NOMO-1 treated with dmso at 0.1 percent for 144 hours (cell line): ENCODE results near the gene ELF4.
"Not testable (repeated sequence)": the region's sequence is repeated elsewhere in the genome, so short reads cannot be mapped to it uniquely, and the experiment has no call there.

Experiments used
- DNase-seq: peaks from one replicate; lab custom pipeline; 2025; ENCODE audit not compliant: unreplicated experiment; lab: John Stamatoyannopoulos, UW

ELF4 gene

GRCh38 chrX:130115119-130115885 is 5.0 kb upstream of the ELF4 start:
- DNase-seq, result not testable (repeated sequence)

- no peak for DNase-seq
Observed at GRCh38 chrX:130114141-130114588, 3.9 kb upstream of the ELF4 start.

GRCh38 chrX:130111220-130112154 is 1.2 kb upstream of the ELF4 start:
- no peak for DNase-seq

GRCh38 chrX:130109429-130110378 is 593 bp downstream of the ELF4 start:
- DNase-seq, result no peak

- DNase-seq, result peak; percentile 80
Observed at GRCh38 chrX:130108647-130109428, 1.5 kb downstream of the ELF4 start.

- DNase-seq, result no peak
Observed at GRCh38 chrX:130106071-130106470, 4.2 kb downstream of the ELF4 start.

GRCh38 chrX:130105244-130105643 is 5.1 kb downstream of the ELF4 start:
- DNase-seq, result no peak

GRCh38 chrX:130103605-130104004 is 6.7 kb downstream of the ELF4 start:
- DNase-seq, result no peak

GRCh38 chrX:130100180-130100579 is 10.1 kb downstream of the ELF4 start:
- DNase-seq, result no peak

GRCh38 chrX:130098210-130098552 is 12.1 kb downstream of the ELF4 start:
- DNase-seq, result no peak

- no peak for DNase-seq
Observed at GRCh38 chrX:130097507-130098209, 12.6 kb downstream of the ELF4 start.

GRCh38 chrX:130095249-130096030 is 14.9 kb downstream of the ELF4 start:
- no peak for DNase-seq

GRCh38 chrX:130094696-130095095 is 15.6 kb downstream of the ELF4 start:
- DNase-seq, result no peak

GRCh38 chrX:130093271-130093670 is 17.0 kb downstream of the ELF4 start:
- no peak for DNase-seq

GRCh38 chrX:130091980-130092522 is 18.2 kb downstream of the ELF4 start:
- DNase-seq, result peak; percentile 85

GRCh38 chrX:130090364-130090763 is 19.9 kb downstream of the ELF4 start:
- DNase-seq, result no peak

GRCh38 chrX:130086447-130087206 is 23.7 kb downstream of the ELF4 start:
- peak; percentile 85 for DNase-seq
